T-helper 2 cell treated with Interferon-gamma antibody and Interleukin-4, amounts not matched to agents 5 μg/mL and 100 μg/mL, for 36 hours (primary cell): Measurements from ENCODE around the gene ZNF839.

Experiments used
- DNase-seq: peaks from one replicate; pipeline ENCODE4 v3.0.0; 2021; ENCODE audit warnings: low spot score
- H3K27ac Mint-ChIP-seq: one replicate; pipeline ENCODE4 v1.8.0; 2021; ENCODE audit warnings: mild to moderate bottlenecking, mixed read lengths
- H3K27me3 Mint-ChIP-seq: one replicate; pipeline ENCODE4 v1.8.0; 2021; ENCODE audit warnings: low read depth, mixed read lengths
- H3K36me3 Mint-ChIP-seq: one replicate; pipeline ENCODE4 v1.8.0; 2021; ENCODE audit warnings: low read depth, mixed read lengths
- H3K4me1 Mint-ChIP-seq: one replicate; pipeline ENCODE4 v1.8.0; 2021; ENCODE audit warnings: low read depth, mixed read lengths
- H3K4me3 Mint-ChIP-seq: one replicate; pipeline ENCODE4 v1.8.0; 2022; ENCODE audit warnings: mild to moderate bottlenecking, moderate library complexity, mixed read lengths
- H3K9me3 Mint-ChIP-seq: one replicate; pipeline ENCODE4 v1.8.0; 2021; ENCODE audit warnings: mixed read lengths

ZNF839 gene

DNA sequence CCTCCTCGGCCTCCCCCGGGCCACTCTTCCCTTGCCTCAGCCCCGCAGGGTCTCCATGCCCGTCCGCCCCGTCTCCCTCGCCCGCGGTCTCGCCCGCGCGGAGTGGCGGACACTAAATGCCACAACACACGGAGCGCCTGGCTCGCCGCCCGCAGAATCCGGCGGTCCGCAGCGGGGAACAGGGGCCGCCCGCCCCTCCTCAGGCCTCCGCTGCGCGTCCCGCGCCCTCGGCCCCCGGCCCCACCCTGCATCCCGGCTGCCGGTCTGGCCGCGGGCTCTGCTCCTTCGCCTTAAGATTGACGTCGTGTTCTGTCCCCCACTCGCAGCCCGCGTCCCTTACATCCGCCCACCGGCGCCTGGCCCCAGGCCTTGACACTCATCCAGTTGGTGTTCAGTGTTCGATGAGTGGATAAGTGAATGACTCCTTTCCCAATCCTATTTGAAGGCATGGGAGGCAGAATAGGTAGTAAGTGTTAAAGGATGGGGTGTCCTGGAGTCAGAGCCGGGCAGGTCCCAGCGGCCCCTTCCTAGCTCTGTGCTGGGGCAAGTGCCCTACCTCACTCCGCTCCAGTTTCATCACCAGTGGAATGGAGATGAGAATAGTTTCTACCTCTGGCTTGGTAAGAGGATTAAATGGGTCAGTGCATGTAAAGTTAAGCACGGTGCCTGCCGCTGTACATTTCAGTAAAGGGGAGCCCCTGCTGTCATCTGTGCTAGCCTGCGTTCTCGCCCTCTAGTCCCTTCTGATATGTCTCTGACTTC, 43.8 kb downstream of the ZNF839 start:
- Mint-ChIP-seq H3K36me3 (no peaks in the 10 kb centered on the region), H3K9me3 (no peaks in the 10 kb centered on the region), H3K27me3 (no peaks in the 10 kb centered on the region), H3K4me1 (peaks cover 23% of the 10 kb centered on the region), H3K4me3 (no peak overlapping the region), H3K27ac (peak overlapping the region; percentile 88)
- peak; percentile 41 for DNase-seq

DNA sequence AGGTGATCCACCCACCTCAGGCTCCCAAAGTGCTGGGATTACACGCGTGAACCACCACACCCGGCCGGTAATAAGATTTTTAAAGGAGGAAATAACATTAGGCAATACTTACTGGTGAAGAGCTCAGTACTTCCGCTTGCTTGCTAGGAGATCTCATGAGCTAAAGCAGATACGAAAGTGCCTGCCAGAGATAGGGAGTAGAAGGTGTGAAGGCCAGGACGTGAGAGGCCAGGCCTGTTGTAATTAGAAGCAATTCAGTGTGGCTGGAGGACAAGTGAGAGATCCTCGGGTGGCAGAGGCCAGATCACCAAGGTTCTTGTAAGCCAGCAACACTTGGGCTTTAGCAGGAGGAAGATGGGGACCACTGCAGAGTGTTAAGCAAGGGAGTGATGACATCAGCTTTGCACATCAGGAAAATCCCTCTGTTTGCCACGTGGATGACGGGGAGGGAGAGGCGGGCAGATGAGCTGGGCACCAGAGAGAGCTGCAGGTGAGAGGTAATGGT, 50.8 kb downstream of the ZNF839 start:
- no peaks in the 10 kb centered on the region for H3K36me3 Mint-ChIP-seq
- no peaks in the 10 kb centered on the region for H3K27me3 Mint-ChIP-seq
- peaks cover 23% of the 10 kb centered on the region for H3K4me1 Mint-ChIP-seq
- H3K4me3 Mint-ChIP-seq: no peak overlapping the region
- peak overlapping the region; percentile 40 for H3K27ac Mint-ChIP-seq
- no peak for DNase-seq
- H3K9me3 Mint-ChIP-seq: no peaks in the 10 kb centered on the region

DNA sequence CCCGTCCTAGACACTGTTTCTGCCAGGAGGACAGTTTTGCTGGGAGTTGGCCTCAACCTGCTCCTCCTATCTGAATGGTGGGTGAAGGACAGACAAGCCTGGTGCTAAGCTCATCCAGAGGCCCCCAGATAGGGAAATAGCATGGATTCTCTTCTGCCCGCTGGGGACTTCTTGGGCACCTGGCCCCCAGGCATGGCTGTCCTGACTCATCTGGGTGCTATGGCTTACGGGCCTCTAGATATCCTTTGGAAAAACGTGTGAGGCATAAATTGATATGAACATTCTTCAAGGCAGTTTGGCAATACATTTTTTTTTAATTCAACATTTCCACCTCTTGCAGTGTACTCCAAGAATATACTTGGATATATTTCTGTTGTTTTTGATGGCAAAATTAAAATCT, 51.8 kb downstream of the ZNF839 start:
- Mint-ChIP-seq H3K4me1 (peaks cover 24% of the 10 kb centered on the region), H3K36me3 (no peaks in the 10 kb centered on the region), H3K27me3 (no peaks in the 10 kb centered on the region), H3K27ac (no peak overlapping the region), H3K9me3 (no peaks in the 10 kb centered on the region), H3K4me3 (no peak overlapping the region)
- no peak for DNase-seq

DNA sequence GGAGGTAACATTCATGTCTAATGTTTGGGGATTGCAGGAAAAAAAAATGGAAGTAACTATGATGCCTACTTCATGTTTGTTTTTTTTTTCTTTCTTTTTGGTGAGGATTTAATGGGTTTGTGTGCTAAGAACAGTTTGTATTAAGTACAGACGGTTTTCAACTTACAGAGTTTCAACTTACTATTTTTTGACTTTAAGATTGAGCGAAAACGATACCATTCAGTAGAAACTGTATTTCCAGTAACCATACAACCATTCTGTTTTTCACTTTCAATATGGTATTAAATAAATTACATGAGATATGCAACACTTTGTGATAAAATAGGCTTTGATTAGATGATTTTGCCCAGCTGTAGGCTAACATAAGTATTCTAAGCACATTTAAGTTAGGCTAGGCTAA, 53.6 kb downstream of the ZNF839 start:
- H3K4me3 Mint-ChIP-seq: no peak overlapping the region
- no peak overlapping the region for H3K27ac Mint-ChIP-seq
- H3K27me3 Mint-ChIP-seq: no peaks in the 10 kb centered on the region
- no peaks in the 10 kb centered on the region for H3K9me3 Mint-ChIP-seq
- H3K4me1 Mint-ChIP-seq: peaks cover 26% of the 10 kb centered on the region
- DNase-seq: no peak
- H3K36me3 Mint-ChIP-seq: no peaks in the 10 kb centered on the region

DNA sequence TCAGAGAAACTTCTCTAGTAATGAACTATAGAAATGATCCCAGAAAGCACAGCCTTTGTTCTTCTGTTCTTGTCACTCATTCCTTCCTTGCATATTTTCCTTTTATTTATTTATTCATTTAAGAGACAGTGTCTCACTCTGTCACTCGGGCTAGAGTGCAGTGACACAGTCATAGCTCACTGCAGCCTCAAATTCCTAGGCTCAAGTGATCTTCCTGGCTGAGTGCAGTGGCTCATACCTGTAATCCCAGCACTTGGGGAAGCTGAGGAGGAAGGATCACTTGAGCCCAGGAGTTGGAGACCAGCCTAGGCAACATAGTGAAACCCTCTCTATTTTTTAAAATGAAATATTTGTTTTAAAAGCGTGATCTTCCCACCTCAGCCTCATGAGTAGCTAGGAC, 54.7 kb downstream of the ZNF839 start:
- peaks cover 22% of the 10 kb centered on the region for H3K4me1 Mint-ChIP-seq

GRCh38 chr14:102375119-102375518, 55.6 kb downstream of the ZNF839 start:
- Mint-ChIP-seq H3K4me3 (peak overlapping the region; percentile 20), H3K9me3 (no peaks in the 10 kb centered on the region), H3K4me1 (peaks cover 22% of the 10 kb centered on the region), H3K27me3 (no peaks in the 10 kb centered on the region), H3K36me3 (no peaks in the 10 kb centered on the region), H3K27ac (peak overlapping the region; percentile 81)
- DNase-seq: no peak

More for the DNA sequence above, 54.7 kb downstream of the ZNF839 start:
- no peak for DNase-seq
- Mint-ChIP-seq H3K4me3 (no peak overlapping the region), H3K9me3 (no peaks in the 10 kb centered on the region), H3K27me3 (no peaks in the 10 kb centered on the region), H3K27ac (no peak overlapping the region), H3K36me3 (no peaks in the 10 kb centered on the region)

- Mint-ChIP-seq H3K27me3 (no peaks in the 10 kb centered on the region), H3K9me3 (no peaks in the 10 kb centered on the region), H3K4me1 (peaks cover 20% of the 10 kb centered on the region), H3K36me3 (no peaks in the 10 kb centered on the region), H3K27ac (no peak overlapping the region), H3K4me3 (no peak overlapping the region)
- no peak for DNase-seq
Observed at GRCh38 chr14:102377696-102378095, 58.1 kb downstream of the ZNF839 start.

GRCh38 chr14:102378830-102379229, 59.3 kb downstream of the ZNF839 start:
- Mint-ChIP-seq H3K4me3 (no peak overlapping the region), H3K27me3 (no peaks in the 10 kb centered on the region), H3K4me1 (peaks cover 14% of the 10 kb centered on the region), H3K27ac (no peak overlapping the region), H3K36me3 (no peaks in the 10 kb centered on the region), H3K9me3 (no peaks in the 10 kb centered on the region)
- DNase-seq: no peak

GRCh38 chr14:102387086-102387485, 67.5 kb downstream of the ZNF839 start:
- Mint-ChIP-seq H3K4me3 (no peak overlapping the region), H3K27me3 (no peaks in the 10 kb centered on the region), H3K27ac (no peak overlapping the region), H3K36me3 (no peaks in the 10 kb centered on the region), H3K9me3 (no peaks in the 10 kb centered on the region), H3K4me1 (no peaks in the 10 kb centered on the region)
- DNase-seq: no peak

- H3K4me1 Mint-ChIP-seq: no peaks in the 10 kb centered on the region
- DNase-seq: no peak
- no peaks in the 10 kb centered on the region for H3K9me3 Mint-ChIP-seq
- H3K36me3 Mint-ChIP-seq: no peaks in the 10 kb centered on the region
- H3K27ac Mint-ChIP-seq: no peak overlapping the region
- H3K4me3 Mint-ChIP-seq: no peak overlapping the region
- no peaks in the 10 kb centered on the region for H3K27me3 Mint-ChIP-seq
Observed at GRCh38 chr14:102389246-102389645, 69.7 kb downstream of the ZNF839 start.

- no peak for DNase-seq
- Mint-ChIP-seq H3K9me3 (no peaks in the 10 kb centered on the region), H3K27ac (no peak overlapping the region), H3K4me3 (no peak overlapping the region), H3K27me3 (no peaks in the 10 kb centered on the region), H3K4me1 (peaks cover 4% of the 10 kb centered on the region), H3K36me3 (no peaks in the 10 kb centered on the region)
Observed at GRCh38 chr14:102390064-102390855, 70.7 kb downstream of the ZNF839 start.
